HG02610 (cell line): Measurements from ENCODE around the gene CLIP1.
"Not testable (repeated sequence)": the region's sequence is repeated elsewhere in the genome, so short reads cannot be mapped to it uniquely, and the experiment has no call there.

Experiments used
- ATAC-seq: cut with Tn5 transposase; IDR thresholded peaks from one replicate; pipeline ENCODE4 v1.9.1; 2021; ENCODE audit warnings: mild to moderate bottlenecking, moderate library complexity; ENCODE audit not compliant: unreplicated experiment

Gene CLIP1

GRCh38 chr12:122357536-122357935, 64.9 kb downstream of the CLIP1 start:
- not testable (repeated sequence) for ATAC-seq

DNA sequence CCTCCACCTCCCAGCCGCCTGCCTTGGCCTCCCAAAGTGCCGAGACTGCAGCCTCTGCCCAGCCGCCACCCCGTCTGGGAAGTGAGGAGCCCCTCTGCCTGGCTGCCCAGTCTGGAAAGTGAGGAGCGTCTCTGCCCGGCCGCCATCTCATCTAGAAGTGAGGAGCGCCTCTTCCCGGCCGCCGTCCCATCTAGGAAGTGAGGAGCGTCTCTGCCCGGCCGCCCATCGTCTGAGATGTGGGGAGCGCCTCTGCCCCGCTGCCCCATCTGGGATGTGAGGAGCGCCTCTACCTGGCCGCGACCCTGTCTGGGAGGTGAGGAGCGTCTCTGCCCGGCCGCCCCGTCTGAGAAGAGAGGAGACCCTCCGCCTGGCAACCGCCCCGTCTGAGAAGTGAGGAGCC, 65.5 kb downstream of the CLIP1 start:
- ATAC-seq = not testable (repeated sequence)

- ATAC-seq = no peak
Measured at GRCh38 chr12:122356192-122356635, 66.3 kb downstream of the CLIP1 start.

DNA sequence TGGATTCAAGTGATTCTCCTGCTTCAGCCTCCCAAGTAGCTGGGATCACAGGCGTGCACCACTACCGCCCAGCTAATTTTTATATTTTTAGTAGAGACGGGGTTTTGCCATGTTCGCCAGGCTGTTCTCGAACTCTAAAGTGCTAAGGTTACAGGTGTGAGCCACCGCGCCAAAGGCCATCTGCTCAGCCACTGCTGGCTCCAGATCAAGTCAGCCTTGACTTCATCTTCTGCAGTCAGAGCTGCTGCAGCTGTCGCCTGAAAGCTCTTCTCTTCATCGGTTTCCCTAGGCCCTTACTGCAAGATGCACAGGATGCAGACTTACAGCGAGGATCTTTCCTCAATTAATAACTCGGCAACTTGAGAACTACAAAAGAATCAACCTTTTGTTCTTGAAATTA, 66.8 kb downstream of the CLIP1 start:
- no peak for ATAC-seq

DNA sequence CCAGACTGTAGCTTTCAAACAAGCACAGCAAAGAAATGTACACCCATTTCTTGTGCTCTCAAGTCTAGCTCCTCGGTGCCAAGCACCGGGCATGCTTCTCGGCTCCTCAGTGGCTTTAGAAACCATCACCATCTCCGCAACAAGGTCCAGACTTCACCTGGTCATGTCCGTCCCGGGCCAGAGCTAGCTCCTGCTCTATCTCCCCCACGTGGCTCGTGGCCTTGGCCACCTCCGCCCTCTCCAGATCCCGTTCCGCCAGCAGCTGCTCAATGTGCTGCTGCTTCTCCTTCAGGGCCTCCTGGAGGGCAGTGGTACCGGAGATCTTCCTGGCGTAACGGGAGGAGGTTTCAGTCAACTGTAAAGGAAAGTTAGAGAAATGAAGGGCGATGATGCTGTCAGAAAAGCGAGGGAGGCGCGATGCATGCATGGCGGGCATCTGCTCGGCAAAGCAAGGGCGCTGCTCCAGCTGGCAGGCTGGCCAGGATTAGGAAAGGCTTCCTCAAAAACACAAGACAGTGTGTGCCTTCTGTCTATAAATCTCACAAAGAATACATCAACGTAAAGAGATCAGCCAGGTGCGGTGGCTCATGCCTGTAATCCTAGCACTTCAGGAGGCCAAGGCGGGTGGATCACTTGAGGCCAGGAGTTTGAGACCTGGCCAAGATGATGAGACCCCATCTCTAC, 67.4 kb downstream of the CLIP1 start:
- no peak for ATAC-seq

- no peak for ATAC-seq
Measured at GRCh38 chr12:122352394-122352793, 70.1 kb downstream of the CLIP1 start.

GRCh38 chr12:122350141-122350848, 72.2 kb downstream of the CLIP1 start:
- ATAC-seq = no peak

DNA sequence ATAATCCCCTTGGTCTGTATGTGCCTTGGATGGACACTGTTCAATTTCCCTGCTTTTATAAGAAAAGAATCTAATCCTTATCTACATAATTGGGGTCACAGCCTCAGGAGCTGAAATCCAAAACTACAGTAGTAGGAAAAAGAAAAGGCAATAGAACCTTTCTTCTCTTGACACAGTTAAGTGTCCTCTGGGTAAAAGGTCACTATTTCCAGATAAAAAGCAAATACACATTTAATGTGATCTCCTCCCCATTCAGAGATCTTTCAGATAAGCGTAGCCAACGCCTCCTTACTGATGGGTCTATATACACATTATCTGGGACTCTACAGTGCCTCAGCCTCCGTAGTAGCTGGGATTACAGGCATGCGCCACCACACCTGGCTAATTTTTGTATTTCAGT, 73.4 kb downstream of the CLIP1 start:
- ATAC-seq = no peak

DNA sequence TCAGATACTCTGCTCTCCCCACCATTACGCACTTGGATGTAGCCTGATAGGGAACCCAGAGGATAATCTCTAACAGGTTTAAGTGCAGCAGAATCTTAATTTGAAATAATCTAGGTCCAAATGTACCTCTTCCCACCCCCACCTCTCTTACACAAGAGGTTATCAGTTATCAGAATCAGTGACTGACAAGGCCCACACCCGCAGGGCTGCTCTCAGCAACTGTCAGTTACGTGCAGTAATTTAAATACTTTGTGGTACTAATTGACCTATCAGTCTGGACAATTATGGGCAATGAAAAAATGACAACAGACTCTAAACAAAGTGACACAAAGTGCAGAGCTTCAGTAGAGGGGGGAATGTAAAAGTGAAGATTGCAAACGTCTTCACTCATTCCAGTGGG, 74.0 kb downstream of the CLIP1 start:
- no peak for ATAC-seq

- no peak for ATAC-seq
Measured at GRCh38 chr12:122346054-122346453, 76.4 kb downstream of the CLIP1 start.

- no peak for ATAC-seq
Measured at GRCh38 chr12:122345042-122345441, 77.4 kb downstream of the CLIP1 start.

- ATAC-seq = no peak
Measured at GRCh38 chr12:122336015-122336946, 86.2 kb downstream of the CLIP1 start.

DNA sequence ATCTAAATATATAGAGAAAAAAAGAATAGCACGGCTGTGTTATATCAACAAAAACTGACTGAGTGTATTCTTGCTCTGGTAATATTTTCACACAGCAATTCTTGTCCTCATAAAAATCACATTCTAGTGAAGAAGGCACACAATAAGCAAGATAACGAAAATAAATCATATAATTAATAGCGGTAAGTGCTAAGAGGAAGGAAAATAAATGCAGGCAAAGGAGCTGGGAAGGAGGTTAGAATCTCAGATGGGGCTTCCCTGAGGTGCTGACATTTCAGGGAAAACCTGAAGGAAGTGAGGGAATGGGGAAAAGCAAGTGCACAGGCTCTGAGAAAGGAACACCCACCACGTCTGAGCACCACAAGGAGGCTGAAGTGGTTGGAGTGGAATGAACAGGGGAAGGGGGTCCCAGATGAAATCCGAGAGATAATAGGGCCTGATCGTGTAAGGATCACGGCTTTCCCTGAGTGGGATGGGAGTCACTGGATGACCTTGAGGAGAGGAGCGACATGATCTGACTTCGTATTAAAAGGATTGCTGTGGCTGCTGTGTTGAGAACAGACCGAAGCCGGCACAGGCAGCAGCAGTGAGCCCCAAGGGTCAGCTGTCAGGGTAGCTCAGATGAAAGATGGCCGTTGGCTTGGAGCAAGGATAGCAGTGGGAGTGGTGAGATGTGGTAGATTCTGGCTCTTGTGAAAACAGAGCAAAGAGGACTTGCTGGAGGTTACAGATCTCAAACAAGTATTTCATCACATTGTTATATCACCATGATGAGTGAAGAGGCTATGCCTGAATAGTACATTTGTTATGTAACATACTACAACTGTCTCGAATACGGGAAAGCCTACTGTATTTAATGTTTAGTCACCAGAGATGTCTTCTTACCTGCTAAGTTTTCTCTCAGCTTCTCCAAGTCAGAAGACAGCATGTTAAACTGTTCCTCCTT, 89.1 kb downstream of the CLIP1 start:
- no peak for ATAC-seq

DNA sequence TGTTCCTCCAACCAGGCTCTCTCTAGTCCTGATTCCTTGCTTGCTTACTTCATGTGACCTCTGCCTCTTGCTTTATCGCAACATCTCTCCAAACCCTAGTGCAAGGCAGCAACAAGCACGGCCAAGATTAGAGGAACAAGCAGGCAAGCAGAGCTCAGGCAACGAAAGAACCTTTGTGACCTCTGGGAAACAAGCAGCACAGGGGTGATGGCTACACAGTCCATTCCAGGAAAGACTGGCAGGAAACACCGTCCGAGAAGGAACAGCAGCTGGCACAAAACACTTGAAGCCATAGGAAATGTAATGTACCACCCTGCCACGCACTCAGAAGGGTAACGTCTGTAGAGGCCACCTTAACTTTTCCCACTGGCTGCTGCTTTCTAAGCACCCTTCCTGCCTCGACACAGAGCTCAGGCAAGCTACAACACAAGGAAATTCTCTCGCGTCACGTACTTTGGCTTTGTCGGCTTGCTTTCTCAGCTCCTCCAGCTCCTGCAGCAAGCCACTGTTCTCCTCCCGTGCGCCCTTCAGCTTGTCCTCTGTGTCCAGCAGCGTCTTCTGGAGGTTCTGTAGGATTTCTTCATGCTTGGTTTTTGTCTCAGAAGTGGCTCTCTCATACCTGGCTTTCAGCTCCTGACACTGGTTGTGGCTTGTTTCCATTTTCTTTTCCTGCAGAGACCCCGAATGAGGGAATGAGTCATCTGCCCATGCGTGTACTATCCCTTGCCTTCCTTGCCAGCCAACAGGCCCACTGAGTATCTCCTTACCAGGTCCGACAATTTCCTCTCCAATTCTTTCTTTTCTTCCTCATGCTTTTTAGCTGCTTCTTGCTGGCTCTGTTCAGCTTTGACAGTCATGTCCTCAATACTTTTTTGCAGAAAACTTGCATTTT, 94.7 kb downstream of the CLIP1 start:
- no peak for ATAC-seq

DNA sequence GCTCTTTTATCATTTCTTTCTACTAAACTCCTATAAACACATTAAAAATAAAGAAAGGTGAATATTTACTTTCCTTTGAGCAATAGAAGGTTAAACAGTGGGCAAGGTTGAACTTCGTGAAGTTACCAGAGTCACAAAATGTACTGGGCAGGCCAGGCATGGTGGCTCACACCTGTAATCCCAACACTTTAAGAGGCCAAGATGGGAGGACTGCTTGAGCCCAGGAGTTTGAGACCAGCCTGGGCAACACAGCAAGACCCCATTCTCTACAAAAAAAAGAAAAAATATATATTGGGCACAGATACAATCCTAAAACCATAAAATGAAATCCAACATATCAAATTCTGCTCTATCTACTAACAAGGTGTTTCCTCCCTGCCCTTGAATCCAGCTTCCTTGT, 95.5 kb downstream of the CLIP1 start:
- no peak for ATAC-seq

- no peak for ATAC-seq
Measured at GRCh38 chr12:122326586-122326985, 95.9 kb downstream of the CLIP1 start.

DNA sequence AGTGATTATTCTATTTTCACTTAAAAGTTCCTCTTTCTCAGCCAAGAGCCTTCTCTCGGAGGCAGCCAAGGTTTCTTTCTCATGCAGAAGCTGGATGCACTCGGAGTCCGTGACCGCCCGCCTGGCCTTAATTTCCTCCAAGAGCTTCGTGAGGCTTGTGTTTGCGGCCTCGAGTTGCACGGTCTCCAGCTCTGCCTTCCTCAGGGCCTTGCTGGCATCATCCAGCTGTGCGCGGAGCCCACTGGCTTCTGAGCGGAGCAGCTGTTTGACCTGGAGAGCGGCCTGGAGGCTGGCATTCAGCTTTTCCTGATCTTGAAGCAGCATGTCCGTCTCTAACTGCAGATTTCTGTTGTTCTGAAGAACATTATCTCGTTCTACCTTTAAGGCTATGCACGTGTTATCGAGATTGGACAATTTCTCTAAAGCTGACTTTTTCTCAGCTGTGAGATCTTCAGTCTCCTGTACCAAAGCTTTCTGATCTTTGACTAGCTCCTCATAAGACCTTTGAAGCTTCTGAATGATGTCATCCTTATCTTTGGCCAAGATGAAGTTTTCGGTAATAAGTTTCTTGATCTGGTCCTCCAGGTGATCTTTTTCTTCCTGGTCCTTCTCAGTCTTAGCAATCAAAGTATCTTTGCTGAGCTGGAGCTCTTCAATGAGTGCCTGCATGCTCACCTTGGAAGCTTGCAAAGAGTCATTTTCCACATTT, 99.0 kb downstream of the CLIP1 start:
- ATAC-seq = no peak

DNA sequence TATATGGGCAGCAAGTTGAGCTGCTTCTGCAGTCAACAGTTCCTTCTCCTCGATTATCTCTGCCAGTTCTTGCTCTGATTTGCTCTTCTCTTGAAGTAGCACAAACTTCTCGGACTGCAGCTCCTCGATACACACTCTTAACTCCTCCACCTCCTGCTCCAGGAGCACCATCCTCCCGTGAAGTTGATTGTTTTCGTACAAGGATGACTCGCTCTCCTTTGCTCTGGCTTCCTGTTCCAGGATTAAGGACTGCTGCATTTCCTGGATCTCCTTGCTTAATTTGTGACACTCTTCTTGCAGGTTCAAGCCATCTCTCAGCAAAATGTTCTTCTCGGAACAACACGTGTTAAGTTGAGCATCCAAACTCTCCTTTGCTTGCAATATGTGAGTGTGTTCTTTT, 100.0 kb downstream of the CLIP1 start:
- no peak for ATAC-seq
